HG03432 (cell line): ENCODE measurements around the gene CPXM2.

ENCODE experiments used
- ATAC-seq: cut with Tn5 transposase; IDR thresholded peaks from one replicate; pipeline ENCODE4 v1.9.1; 2021; ENCODE audit warnings: mild to moderate bottlenecking, moderate library complexity; ENCODE audit not compliant: unreplicated experiment

CPXM2 gene

DNA sequence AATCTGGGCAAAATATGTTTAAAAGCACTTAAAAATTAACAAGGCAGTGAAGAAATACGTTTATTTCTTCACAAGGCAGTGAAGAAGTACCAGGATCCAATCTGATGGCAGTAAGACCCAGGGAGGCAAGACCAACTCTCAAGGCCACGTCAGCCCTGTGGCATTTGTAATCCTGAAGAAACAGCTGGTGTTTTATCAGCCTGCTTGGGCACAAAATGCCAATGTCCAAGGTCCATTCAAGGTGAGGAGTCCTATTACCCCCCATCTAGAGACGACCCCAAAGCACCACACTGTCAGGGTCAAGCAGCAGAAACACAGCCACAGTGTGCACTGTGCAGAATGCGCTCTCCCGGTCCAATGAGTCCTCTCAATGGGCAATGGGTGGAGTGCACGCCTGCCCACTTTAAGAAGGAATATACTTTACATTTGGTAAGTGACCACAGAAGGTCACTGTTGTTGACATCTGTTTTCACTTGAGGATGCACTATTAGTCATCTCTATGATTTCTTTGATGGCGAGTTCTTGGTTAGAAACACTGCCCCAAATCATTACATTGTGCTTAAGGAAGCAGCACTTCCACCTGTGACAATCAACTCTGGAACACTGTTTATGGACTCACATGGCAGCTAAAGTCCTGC lies 12.8 kb downstream of the CPXM2 start:
- no peak for ATAC-seq

GRCh38 chr10:123870260-123870659 lies 21.3 kb downstream of the CPXM2 start:
- ATAC-seq, result no peak

GRCh38 chr10:123869020-123869414 lies 22.6 kb downstream of the CPXM2 start:
- no peak for ATAC-seq

DNA sequence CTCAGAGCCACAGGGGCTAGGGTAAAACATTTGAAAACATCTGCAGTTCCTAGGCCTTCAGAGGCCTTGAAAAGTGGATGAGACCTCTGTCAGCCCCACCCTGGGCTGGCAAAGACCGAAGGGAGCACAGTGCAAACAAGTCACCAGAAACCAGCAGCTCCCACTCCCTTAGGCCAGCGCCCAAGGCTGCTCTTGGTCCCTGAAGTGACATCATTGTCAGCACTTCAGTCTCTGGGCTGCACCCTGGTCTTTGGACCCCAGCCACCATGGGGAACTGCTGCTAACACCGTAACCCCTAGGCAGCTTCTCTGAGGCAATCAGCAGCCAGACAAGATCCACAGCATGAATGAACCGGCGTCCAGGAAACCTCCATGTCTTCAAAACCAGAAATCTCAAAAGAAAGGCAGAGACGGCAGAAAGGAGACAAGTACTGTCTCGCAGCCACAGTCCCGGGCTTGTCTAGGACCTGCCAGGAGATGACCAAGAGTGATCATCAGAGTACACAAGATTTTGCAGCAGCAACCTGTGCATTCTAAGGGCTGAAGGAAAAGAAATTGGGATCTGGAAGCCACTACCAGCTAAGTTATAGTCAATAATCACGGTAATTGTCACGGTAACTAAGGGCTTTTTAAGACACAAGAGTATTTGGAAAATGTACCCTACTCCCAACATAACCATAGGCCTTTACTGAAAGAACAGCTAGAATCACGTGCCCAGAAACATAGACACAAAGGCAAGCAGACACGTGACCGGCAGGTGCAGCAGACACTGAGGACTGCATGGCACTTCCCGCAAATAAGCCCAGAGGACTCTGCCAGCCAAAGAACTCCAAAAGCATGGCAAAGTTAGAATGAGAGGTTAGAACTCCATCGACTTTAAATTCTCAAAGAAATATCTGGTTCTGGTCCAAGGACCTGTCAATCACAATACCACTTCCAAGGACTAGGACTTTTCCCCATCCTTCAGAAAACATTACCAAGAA lies 23.3 kb downstream of the CPXM2 start:
- no peak for ATAC-seq

- ATAC-seq, result no peak
These were observed 25.7 kb downstream of the CPXM2 start for GRCh38 chr10:123865880-123866279.

DNA sequence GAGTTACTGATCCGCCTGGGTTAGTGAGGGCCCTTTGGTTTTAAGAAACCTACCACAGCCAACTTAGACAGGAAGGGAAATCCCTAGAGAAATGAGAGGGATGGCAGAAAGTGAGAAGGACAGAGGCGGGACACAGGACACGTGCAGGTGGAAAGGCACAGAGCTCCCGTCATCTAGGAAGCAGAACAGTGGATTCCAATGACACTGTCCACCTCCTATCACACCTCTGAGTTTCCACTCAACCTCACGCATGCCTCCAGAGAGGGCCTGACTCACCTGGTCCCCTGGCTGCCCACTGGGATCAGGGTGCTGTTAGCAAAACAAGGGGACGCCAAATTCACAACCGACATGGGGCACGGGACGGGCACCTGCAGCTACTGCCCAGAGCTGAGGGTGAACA lies 26.3 kb downstream of the CPXM2 start:
- ATAC-seq, result no peak

GRCh38 chr10:123864923-123865322 lies 26.7 kb downstream of the CPXM2 start:
- no peak for ATAC-seq

GRCh38 chr10:123863721-123864482 lies 27.7 kb downstream of the CPXM2 start:
- ATAC-seq, result no peak

- no peak for ATAC-seq
These were observed 28.4 kb downstream of the CPXM2 start for GRCh38 chr10:123863183-123863575.

GRCh38 chr10:123862421-123863182 lies 29.0 kb downstream of the CPXM2 start:
- no peak for ATAC-seq

DNA sequence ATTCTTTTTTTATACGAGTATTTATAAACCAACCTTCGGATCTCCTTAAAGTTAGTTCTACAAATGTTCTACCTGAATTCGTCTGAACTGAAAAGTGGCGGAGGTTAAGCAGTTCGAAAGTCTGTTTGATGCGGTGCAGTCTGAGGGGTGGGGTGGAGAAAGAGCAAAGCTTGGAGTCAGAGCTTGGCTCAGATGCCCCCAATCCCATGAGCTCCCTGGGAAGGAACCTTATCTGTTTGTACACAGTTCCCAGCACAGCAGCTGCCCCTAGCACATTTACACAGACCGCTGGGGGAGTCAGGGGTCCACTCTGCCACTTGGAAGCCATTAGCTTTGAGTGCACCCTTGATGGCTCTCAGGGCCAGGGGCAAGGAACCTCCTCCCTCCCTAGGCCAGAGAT lies 30.8 kb downstream of the CPXM2 start:
- ATAC-seq, result no peak

DNA sequence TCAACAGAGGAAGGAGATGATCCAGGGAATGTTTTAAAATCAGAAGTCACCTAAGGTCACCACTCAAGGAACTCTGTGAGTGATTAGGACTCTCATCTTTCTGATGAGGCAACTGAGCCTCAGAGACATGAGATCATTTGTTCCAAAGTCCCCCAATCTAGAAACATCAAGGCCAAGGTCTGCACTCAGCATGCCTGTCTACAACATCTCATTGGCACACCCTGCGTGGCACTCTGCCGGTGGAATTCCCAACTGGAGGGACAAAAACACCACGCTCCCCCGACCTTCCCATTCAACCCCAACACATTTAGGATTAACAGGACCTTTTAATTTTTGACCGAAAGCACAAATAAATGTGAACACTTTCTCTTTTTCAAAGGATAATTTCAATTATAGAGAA lies 31.4 kb downstream of the CPXM2 start:
- ATAC-seq, result no peak

- ATAC-seq, result no peak
These were observed 32.0 kb downstream of the CPXM2 start for GRCh38 chr10:123859653-123860050.

DNA sequence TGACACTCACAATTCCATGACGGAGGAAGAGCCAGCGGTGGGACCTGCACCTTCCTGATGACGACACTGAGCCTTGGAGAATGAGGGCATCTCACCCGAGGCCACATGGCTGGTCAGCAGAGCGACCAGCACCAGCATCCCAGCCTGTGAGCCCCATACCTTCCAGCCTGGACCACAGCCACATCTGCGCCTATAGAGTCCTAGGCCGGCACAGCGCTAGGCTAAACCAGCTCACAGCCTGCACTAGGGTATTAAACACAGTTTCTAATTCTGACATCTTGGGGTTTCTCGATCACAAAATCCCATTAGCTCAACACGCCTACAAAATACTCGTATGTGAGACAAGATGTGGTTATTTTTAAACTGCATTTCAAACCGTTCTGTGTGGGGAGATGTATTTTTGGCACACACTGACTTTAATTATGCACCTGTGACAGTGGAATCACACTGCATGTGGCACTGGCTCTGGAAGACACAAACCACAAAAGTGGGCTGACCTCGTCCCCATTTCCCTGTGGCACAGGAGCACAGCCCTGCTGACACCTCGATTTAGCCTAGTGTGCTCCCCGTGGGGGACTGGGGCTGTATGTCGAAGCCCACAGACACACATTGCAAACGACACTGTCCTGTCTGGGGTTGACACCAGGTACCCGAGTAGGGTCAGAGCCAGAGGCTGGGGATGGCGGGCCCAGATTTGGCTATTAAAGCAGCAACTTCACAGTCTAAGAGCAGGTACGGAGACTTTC lies 32.5 kb downstream of the CPXM2 start:
- no peak for ATAC-seq

GRCh38 chr10:123858077-123858681 lies 33.4 kb downstream of the CPXM2 start:
- no peak for ATAC-seq

DNA sequence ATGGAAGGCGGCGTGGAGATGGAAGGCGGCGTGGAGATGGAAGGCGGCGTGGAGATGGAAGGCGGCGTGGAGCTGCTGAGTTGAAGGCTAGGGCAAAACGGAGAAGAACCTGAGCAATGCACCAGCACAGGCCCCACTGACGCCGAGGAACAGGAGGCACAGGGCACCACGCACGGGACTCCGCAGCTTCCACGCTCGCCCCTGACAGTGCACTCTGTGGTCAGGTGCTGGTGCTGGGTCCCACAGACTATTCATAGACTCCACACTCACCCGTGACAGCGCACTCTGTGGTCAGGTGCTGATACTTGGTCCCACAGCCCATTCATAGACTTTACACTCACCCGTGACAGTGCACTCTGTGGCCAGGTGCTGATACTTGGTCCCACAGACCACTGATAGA lies 34.0 kb downstream of the CPXM2 start:
- ATAC-seq, result no peak

- ATAC-seq, result no peak
These were observed 36.5 kb downstream of the CPXM2 start for GRCh38 chr10:123855008-123855684.

- no peak for ATAC-seq
These were observed 37.1 kb downstream of the CPXM2 start for GRCh38 chr10:123854498-123854897.

DNA sequence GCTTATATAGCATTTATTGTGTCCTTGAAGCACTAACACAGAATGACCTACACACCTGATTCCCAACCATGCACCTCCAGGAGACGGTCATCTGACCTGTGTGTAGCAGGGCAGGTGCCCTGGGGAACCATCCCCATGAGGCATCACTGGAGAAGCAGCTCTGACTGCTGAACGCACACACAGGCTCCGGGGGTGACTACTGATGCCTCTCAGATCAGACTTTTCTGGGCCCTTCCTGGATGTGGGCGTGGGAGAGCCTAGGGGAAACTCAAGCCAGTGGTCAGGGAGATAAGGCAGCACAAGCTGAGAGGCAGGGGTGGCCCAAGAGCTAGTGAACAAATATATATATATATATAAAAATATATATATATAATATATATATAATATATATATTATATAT lies 37.6 kb downstream of the CPXM2 start:
- ATAC-seq, result no peak
